Pancreas (tissue), 10 donors: ENCODE data around the gene PAFAH1B2. TPM values are rescaled to one million over a fixed set of nuclear protein-coding genes. Genes with fewer than 3 reads are reported as not detected.

Source experiments
- ATAC-seq, 4 donors: fragments of 200-7000 bp; cut with Tn5 transposase; one replicate each; pipeline versions ENCODE4 v1.8.0 to v1.9.1; 2020; ENCODE audit warnings: mild to moderate bottlenecking in 4 of 4, moderate library complexity in 4 of 4
- DNase-seq, 6 donors: peaks; one replicate each; pipeline ENCODE4 v3.0.0-alpha.2; 2020
- FAIRE-seq: peaks from 2 replicates; lab custom pipeline; 2012; peaks lifted over from hg19 to GRCh38; lab: Jason Lieb, UNC
- H3K27ac ChIP-seq, 4 donors: fragments of 200-600 bp; sonication (generic); 1 replicate in 3 of 4; 2 replicates in 1 of 4; pipeline versions ENCODE4 v1.5.0 to v1.8.0; 2020
- H3K27me3 ChIP-seq, 4 donors: fragments of 200-600 bp; one replicate each; pipeline ENCODE4 v1.8.0; 2021
- H3K36me3 ChIP-seq, 3 donors: fragments of 200-600 bp; sonication (generic) in 1 of 3; one replicate each; pipeline versions ENCODE4 v1.5.0 to v1.8.0; 2020 to 2021
- H3K4me1 ChIP-seq, 3 donors: fragments of 200-600 bp; one replicate each; pipeline ENCODE4 v1.8.0; 2021
- H3K4me3 ChIP-seq, 4 donors: fragments of 200-600 bp; sonication (generic) in 2 of 4; one replicate each; pipeline versions ENCODE4 v1.5.0 to v1.8.0; 2020 to 2021
- H3K9me3 ChIP-seq, 4 donors: fragments of 200-600 bp; one replicate each; pipeline ENCODE4 v1.8.0; 2021
- CTCF ChIP-seq, 4 donors: fragments of 200-600 bp; sonication (generic) in 3 of 4; IDR thresholded peaks; one replicate each; pipeline versions ENCODE4 v1.5.0 to v1.8.0; 2021; ENCODE audit warnings: antibody characterized with exemption in 4 of 4
- WGBS, 2 donors: extraction: QIAGEN DNeasy Blood & Tissue Kit; methylation state at CpG; one replicate each; pipeline ENCODE4 v1.1.7; 2013; 5-methylcytosine and 5-hydroxymethylcytosine counted together
- intact Hi-C, 3 donors: fragments of 100-400 bp; cut with DNase I; formaldehyde crosslinking; loops; one replicate each; pipeline versions ENCODE4 v1.11.1 to v1.14.2; 2022
- polyA plus RNA-seq, 2 donors: library from polyadenylated mRNA; stranded (reverse); fragments of 200-250 nt; gene quantifications; one replicate each; pipeline ENCODE4 v1.2.3, GENCODE V29; 2013
- total RNA-seq, 6 donors: library from RNA; stranded (reverse); fragmentation: NEBNext Ultra II Directional in 4 of 6; extraction: Animal tissue kit (Norgen Biotek cat#: 25700) in 4 of 6; gene quantifications; one replicate each; pipeline versions ENCODE4 v1.2.1 to v1.2.4, GENCODE V29; 2021 to 2023
- donor health status: healthy with polysubstance abuse.
- donor health status: DM: no; HTN: no; CAD: no; lungs with moderate emphysema.
- donor health status: DM: no; HTN: no; CAD: no.
- donor health status: control.
- donor health status: control.
- donor health status: Bipolar disorder and iron deficiency.
- donor health status: DM: yes; HTN: yes; CAD: no.
- donor health status: DM: no; HTN: no; CAD: no.
- donor health status: DM: no; HTN: no; CAD: no.
- donor health status: DM: yes; HTN: yes; CAD: no.

Gene PAFAH1B2
- total and polyA plus RNA-seq, 8 donors: 14.8 to 47.7 (median 24.3) TPM

GRCh38 chr11:117197516-117198456 lies 53.7 kb downstream of the PAFAH1B2 start:
- intact Hi-C loops: no loop called here
- no peak overlapping the region for H3K4me3 ChIP-seq

GRCh38 chr11:117198613-117199012 lies 54.5 kb downstream of the PAFAH1B2 start:
- FAIRE-seq: no peak
- Histone ChIP-seq H3K27me3 (no peaks in the 10 kb centered on the region), H3K4me1 (peaks cover 4 to 15% (median 14%) of the 10 kb centered on the region in 3 donors), H3K9me3 (no peaks in the 10 kb centered on the region), H3K4me3 (no peak overlapping the region), H3K36me3 (peaks cover 0 to 7% (median 0%) of the 10 kb centered on the region in 3 donors), H3K27ac (no peak overlapping the region)
- WGBS, 2 donors: 71 to 74% methylated on average over 4 of the region's 4 CpGs
- intact Hi-C loops: no loop called here
- ATAC-seq: no peak
- TF ChIP-seq CTCF (IDR thresholded peaks at IDR 0.05): no peak
- DNase-seq: no peak

More at GRCh38 chr11:117197516-117198456, 53.7 kb downstream of the PAFAH1B2 start:
- FAIRE-seq (no peak), ATAC-seq (peak in 2 of 4 donors; percentile 10 to 15), DNase-seq (peak in 2 of 6 donors; percentile 20 to 61)
- H3K36me3 ChIP-seq: peaks cover 0 to 13% (median 5%) of the 10 kb centered on the region in 3 donors
- TF ChIP-seq CTCF (IDR thresholded peaks at IDR 0.05): no peak
- 39 to 46% methylated on average over 17 of the region's 17 CpGs for WGBS, 2 donors
- H3K27ac ChIP-seq: no peak overlapping the region
- H3K4me1 ChIP-seq: peaks cover 4 to 15% (median 15%) of the 10 kb centered on the region in 3 donors
- no peaks in the 10 kb centered on the region for H3K9me3 ChIP-seq
- no peaks in the 10 kb centered on the region for H3K27me3 ChIP-seq

- TF ChIP-seq CTCF (IDR thresholded peaks at IDR 0.05): no peak
- peak within 1 kb of the TSS in 1 of 4 donors; percentile 41 for H3K27ac ChIP-seq
- intact Hi-C loops: no loop called here
- no peaks in the 10 kb centered on the region for H3K27me3 ChIP-seq
- DNase-seq (peak in 2 of 6 donors; percentile 48 to 67), FAIRE-seq (no peak), ATAC-seq (peak in 3 of 4 donors; percentile 2 to 20 (median 19))
- H3K4me1 ChIP-seq: peaks cover 4 to 13% (median 8%) of the 10 kb centered on the region in 3 donors
- H3K9me3 ChIP-seq: no peaks in the 10 kb centered on the region
- 69 to 72% methylated on average over 33 to 34 of the region's 34 CpGs for WGBS, 2 donors
- H3K36me3 ChIP-seq: peaks cover 0 to under 1% (median 0%) of the 10 kb centered on the region in 3 donors
- peak within 1 kb of the TSS in 1 of 4 donors; percentile 28 for H3K4me3 ChIP-seq
Measured at GRCh38 chr11:117199053-117199915, 55.2 kb downstream of the PAFAH1B2 start, which contains the start of gene TAGLN. TSS of gene TAGLN (plus strand) at chr11:117199370. CDS start at chr11:117203014, 3,644 bp downstream.

- no peak overlapping the region for H3K27ac ChIP-seq
- no peaks in the 10 kb centered on the region for H3K27me3 ChIP-seq
- H3K36me3 ChIP-seq: peaks cover 0 to 3% (median 0%) of the 10 kb centered on the region in 3 donors
- intact Hi-C loops: no loop called here
- H3K4me3 ChIP-seq: peak overlapping the region in 1 of 4 donors; percentile 17
- peaks cover 3 to 6% (median 4%) of the 10 kb centered on the region in 3 donors for H3K4me1 ChIP-seq
- 67% methylated on average over 13 of the region's 13 CpGs for WGBS, 2 donors
- ATAC-seq (no peak), FAIRE-seq (no peak), DNase-seq (peak in 1 of 6 donors; percentile 63)
- TF ChIP-seq CTCF (IDR thresholded peaks at IDR 0.05): no peak
- H3K9me3 ChIP-seq: no peaks in the 10 kb centered on the region
Measured at GRCh38 chr11:117199916-117200812, 56.1 kb downstream of the PAFAH1B2 start.
